Measurements from ENCODE around the gene SGSM2.

Gene SGSM2

DNA sequence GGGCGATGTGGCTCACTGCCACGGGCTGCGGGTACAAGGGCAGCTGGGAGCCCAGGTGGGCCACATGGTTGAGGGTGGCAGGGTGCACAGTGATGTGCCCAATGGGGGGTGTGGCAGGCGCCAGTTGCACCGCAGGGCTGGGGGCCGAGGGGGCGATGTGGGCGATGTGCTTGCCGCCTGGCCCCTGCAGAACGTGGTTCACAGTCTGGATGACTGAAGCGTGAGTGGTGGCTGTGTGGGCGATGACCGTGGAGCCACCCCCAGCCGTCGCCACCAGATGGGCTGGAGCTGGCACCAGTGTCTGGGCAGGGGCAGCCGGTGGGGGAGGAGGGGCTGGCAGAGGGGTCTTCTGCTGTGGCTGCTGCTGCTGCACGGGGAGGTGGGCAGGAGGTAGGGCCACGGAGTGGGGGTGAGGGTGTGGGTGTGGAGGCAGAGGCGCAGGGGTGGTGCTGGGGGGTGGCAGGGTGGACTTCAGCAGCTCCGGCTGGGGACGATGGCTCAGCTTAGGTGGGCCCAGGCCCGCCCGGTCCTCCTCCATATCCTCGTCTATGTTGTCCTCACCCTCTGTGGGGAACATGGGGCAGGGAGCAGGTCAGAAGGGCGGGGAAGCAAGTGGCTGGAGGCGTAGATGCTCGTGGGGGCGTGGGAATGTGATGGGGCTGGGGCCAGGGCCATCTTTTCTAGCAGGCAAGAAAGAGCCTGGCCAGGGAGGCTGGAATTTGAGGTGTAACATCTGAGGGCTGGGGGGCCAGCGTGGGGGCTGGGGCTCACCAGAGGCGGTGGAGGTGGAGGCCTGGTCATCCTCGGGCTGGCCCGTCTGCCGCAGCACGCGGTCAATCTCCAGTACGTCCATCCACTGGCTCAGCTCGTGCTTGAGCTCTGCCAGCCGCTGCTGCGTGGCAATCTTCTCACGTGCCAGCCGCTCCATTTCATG is 50.1 kb downstream of the SGSM2 start:
- no peak for DNase-seq

GRCh38 chr17:2388020-2388682 is 50.9 kb downstream of the SGSM2 start:
- no peak for DNase-seq

- peak; percentile 38 for DNase-seq
These were observed 51.4 kb downstream of the SGSM2 start for GRCh38 chr17:2388683-2389055.

- DNase-seq = no peak
These were observed 53.0 kb downstream of the SGSM2 start for GRCh38 chr17:2390199-2390836.

- no peak for DNase-seq
These were observed 54.4 kb downstream of the SGSM2 start for GRCh38 chr17:2391597-2392251.

DNA sequence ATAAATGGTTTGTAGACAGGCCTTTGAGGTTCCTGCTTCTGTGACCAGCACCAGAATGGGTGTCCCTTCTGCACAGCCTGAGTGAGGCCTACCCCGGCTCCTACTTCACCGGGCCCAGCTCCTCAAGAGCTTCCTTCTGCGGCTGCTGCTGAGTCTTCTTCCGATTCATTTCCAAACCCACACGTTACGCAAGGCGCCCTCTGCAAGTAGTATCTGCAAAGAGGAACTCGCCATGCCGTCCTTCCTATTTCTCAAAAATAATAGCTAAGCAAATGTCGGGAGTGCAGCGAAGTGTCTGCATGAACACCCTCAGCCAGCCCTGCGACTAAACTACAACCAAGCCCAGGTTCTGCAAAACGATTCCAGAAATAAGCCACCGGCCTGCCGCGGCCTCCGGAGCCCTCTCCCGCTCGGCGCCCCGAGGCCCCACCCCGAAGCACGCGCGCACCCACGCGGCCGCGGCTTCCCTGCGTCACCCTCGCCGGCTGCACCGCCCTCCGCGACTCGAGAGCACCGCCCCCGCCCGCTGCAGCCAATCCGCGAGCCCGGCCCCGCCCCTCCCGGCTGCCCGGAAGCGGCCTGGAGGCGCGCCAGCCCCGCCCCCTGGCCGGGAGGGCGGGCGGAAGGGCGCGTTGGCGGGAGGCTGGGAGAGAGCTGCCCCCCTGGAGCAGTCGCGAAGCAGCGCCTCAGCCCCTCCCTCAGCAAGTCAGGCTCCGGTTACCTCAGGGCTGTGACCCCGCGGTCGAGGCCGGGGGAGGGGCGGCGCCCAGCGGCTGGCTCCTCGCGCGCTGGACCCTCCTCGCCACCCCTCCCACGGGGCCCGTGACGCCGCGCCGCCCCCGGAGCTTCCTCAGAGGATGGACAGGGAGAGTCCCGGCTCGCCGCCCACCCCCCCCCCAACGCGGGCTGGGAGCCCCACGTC is 55.2 kb downstream of the SGSM2 start:
- DNase-seq = peak; percentile 98

- DNase-seq = peak; percentile 95
These were observed 56.1 kb downstream of the SGSM2 start for GRCh38 chr17:2393174-2393953.

- DNase-seq = no peak
These were observed 56.9 kb downstream of the SGSM2 start for GRCh38 chr17:2393954-2394749.

- DNase-seq = no peak
These were observed 57.5 kb downstream of the SGSM2 start for GRCh38 chr17:2394775-2395201.

- DNase-seq = peak; percentile 52
These were observed 58.2 kb downstream of the SGSM2 start for GRCh38 chr17:2395258-2396181.

DNA sequence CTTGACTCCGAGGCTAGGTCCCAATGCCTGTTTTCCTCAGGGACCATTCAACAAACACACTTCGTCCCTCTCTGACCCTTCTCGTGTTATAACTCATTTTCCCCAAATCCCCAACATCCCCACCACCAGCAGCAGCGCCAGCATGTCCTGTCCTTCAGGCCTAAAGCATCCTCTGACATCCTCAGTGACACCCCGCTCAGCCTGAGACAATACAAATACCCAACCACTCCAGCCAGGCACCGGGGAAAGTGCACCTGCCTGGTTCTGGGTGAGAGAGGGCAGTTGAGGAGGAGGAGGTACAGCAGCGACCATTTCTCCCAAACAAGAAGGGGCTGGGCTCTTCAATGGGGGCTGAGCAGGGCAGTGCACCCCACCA is 58.9 kb downstream of the SGSM2 start:
- no peak for DNase-seq

DNA sequence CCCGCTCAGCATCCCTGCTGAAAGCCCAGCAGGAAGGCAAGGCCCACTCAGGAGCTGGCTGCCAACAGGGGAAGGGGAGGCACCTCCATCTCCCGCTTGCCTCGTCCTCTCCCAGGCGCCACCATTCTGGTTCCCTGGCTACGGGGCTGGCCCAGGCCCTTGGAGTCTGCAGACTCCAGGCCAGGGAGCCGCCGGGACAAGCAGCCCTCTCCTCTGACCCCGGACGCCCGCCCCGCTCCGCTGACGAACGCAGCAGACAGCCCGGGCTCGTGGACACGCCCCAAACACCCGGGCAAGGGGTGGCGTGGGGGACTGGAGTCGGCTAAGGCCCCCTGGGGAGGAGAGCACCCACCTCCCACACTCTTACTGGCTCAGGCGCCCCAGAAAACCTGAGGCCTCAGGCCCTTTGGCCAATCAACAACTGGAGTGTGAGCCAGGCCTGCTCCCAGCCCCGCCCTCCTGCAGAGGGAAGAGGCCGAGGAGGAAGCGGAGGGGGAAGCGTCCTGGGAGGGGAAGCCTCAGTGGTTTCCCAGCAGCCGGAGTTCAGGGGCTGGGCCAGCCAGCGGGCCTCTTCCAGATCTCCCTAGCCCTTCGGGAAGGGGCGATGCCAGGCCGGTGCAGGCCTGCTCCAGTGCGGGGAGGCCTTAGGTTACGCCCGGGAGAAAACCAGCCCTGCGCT is 59.4 kb downstream of the SGSM2 start:
- peak; percentile 97 for DNase-seq

- no peak for DNase-seq
These were observed 60.2 kb downstream of the SGSM2 start for GRCh38 chr17:2397247-2398171.

GRCh38 chr17:2398182-2398581 is 60.9 kb downstream of the SGSM2 start:
- no peak for DNase-seq

- peak; percentile 85 for DNase-seq
These were observed 61.6 kb downstream of the SGSM2 start for GRCh38 chr17:2398655-2399571.
